Ishikawa (cell line): ENCODE results near the gene AFMID.

ENCODE experiments used
- CEBPB ChIP-seq: IDR thresholded peaks from 2 replicates; pipeline ENCODE4 v1.6.1; 2012
- EGR1 ChIP-seq: IDR thresholded peaks from 2 replicates; pipeline ENCODE4 v1.6.1; 2012
- EP300 ChIP-seq: IDR thresholded peaks from 2 replicates; pipeline ENCODE4 v1.6.1; 2012; ENCODE audit warnings: borderline replicate concordance
- FOXM1 ChIP-seq: IDR thresholded peaks from 2 replicates; pipeline ENCODE4 v1.6.1; 2012; ENCODE audit warnings: low read depth, borderline replicate concordance
- MAX ChIP-seq: IDR thresholded peaks from 2 replicates; pipeline ENCODE4 v1.6.1; 2012
- RAD21 ChIP-seq: IDR thresholded peaks from 2 replicates; pipeline ENCODE4 v1.6.1; 2012; ENCODE audit warnings: low read depth
- REST ChIP-seq: IDR thresholded peaks from 2 replicates; pipeline ENCODE4 v1.6.1; 2012; ENCODE audit warnings: low read depth, mild to moderate bottlenecking
- TEAD4 ChIP-seq: IDR thresholded peaks from 2 replicates; pipeline ENCODE4 v1.6.1; 2012
- USF1 ChIP-seq: IDR thresholded peaks from 2 replicates; pipeline ENCODE4 v1.6.1; 2012
- YY1 ChIP-seq: IDR thresholded peaks from 2 replicates; pipeline ENCODE4 v1.6.1; 2012; ENCODE audit warnings: low read depth
- ZBTB7A ChIP-seq: IDR thresholded peaks from 2 replicates; pipeline ENCODE4 v1.6.1; 2012; ENCODE audit warnings: low read depth

GRCh38 chr17:78202666-78203065 lies 15.5 kb downstream of the AFMID start:
- TF ChIP-seq RAD21 = no peak
- TF ChIP-seq YY1 = no peak
- TF ChIP-seq TEAD4 = no peak
- no peak for TF ChIP-seq ZBTB7A
- no peak for TF ChIP-seq USF1
- no peak for TF ChIP-seq EGR1
- TF ChIP-seq MAX = no peak
- TF ChIP-seq EP300 = no peak
- TF ChIP-seq FOXM1 = no peak
- no peak for TF ChIP-seq CEBPB
- TF ChIP-seq REST = no peak
